Activated naive CD4-positive, alpha-beta T cell (primary cell): Measurements from ENCODE around the gene TYW1B.
"Not testable (repeated sequence)": the region's sequence is repeated elsewhere in the genome, so short reads cannot be mapped to it uniquely, and the experiment has no call there.

ENCODE experiments used
- DNase-seq, 4 experiments: peaks; one replicate each; lab custom pipeline; 2025; lab: John Stamatoyannopoulos, UW

TYW1B gene

DNA sequence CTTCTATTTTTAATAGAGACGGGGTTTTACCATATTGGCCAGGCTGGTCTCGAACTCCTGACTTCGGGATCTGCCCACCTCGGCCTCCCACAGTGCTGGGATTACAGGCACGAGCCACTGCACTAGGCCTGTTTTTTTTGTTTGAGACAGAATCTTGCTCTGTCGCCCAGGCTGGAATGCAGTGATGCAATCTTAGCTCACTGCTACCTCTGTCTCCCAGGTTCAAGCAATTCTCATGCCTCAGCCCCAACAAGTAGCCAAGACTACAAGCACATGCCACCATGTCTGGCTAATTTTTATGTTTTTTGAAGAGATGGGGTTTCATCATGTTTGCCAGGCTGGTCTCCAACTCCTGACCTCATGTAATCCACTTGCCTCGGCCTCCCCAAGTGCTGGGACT lies 73.7 kb downstream of the TYW1B start:
- DNase-seq: no peak

DNA sequence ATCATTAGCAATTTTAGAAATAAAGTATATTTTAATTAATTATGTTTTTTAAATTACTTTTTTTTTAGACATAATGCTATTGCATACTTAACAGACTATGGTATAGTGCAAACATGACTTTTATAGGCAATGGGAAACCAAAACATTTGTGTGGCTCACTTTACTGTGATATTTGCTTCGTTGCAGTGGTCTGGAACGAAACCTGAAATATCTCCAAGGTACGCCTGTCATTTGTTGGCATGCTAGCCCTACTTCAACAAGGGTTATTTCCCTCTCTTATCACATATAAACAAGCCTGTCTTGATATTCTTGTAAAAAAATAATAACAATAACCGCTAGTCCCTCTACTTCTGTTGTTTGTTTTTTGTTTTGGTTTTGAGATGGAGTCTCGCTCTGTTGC lies 74.2 kb downstream of the TYW1B start:
- no peak for DNase-seq

DNA sequence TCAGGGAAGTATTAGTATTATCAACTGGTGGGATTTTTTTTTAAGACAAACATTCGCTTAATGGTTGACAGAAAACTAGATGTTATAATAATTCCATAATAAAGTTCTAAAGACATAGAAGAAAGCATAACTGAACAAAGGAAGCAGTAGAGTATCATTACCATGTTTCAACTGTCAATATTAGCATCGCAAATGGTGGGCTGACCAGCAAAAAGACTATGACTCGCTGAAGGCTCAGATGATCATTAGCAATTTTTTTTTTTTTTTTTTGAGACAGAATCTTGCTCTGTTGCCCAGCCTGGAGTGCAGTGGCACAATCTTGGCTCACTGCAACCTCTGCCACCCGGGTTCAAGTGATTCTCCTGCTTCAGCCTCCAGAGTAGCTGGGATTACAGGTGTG lies 74.8 kb downstream of the TYW1B start:
- not testable (repeated sequence) for DNase-seq

DNA sequence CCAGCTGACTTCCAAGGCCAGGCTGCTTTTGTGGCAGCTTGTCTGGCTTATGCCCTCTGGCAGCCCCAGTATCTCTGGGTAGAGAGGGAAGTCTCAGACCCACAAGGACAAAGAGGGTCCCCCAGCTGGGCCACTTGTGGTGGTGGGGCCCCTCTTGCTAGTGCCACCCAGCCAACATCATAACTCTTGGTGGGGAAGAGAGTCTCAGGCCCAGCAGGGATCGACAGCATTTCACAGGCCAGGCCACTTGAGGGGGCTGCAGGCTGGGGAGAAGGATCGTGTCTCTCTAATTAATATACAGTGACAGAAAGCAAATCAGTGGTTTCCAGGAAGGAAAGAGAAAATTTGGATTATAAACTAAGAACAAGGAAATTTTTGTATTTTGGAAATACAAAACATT lies 76.0 kb downstream of the TYW1B start:
- DNase-seq: no peak

DNA sequence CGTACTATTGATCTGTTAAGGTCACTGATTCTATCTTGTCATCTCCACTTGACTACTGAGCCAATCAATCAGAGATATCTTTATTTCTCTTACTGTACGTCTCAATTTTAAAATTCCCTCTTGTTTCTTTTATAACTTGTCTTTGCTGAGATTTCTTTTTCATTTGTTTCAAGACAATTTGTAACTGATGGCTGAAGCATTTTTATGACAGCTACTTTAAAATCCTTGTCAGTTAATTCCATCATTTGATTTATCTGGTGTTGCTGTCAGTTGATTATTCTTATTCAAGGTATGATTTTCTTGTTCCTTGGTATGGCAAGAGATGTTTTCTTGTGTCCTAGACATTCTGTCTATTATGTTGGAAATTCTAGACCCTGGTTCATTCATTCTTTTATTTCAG lies 76.6 kb downstream of the TYW1B start:
- DNase-seq: no peak

DNA sequence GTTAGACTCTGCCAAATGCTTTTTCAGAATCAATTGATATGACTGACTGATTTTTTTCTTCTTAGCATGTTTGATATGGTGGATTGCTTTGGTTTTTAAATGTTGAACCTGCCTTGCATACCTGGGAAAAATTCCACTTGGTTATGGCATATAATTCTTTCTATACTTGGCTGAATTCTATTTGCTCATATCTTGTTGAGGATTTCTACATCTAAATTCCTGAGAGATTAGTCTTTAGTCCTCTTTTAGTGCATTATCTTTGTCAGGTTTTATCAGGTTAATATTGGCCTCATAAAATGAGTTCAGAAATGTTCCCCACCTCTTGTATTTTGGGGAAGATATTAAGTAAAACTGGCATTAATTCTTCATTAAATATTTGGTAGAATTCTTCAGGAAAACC lies 79.4 kb downstream of the TYW1B start:
- not testable (repeated sequence) for DNase-seq

DNA sequence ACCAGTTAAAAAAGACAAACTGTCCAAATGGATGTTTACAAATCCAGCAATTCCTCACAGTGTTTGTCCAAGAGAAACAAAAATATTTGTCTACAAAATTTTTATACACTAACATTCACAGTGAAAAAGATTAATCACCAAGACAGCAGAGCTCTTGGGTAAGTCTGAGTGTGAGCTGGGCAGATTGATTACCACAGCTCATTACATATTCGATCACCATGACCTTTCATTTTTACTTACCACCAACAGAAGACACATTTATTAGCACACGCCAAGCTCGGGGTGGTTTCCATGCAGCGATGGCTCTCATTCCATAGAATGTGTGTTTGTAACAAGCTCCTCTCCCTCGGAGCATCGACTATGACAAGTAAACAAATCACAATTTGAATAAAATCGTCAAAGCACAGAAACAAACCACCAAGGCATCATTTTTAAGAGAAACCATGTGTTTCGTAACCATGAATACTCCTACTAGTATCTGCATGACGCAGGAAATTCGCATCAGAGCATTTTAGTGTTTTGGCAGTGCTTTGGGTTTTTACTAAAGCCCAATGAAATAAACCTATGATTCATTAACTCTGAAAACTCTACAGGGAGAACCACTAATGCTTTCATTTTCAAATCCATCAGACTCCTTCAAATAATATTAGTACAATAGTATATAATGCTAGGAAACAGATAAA lies 83.6 kb downstream of the TYW1B start:
- not testable (repeated sequence) for DNase-seq

DNA sequence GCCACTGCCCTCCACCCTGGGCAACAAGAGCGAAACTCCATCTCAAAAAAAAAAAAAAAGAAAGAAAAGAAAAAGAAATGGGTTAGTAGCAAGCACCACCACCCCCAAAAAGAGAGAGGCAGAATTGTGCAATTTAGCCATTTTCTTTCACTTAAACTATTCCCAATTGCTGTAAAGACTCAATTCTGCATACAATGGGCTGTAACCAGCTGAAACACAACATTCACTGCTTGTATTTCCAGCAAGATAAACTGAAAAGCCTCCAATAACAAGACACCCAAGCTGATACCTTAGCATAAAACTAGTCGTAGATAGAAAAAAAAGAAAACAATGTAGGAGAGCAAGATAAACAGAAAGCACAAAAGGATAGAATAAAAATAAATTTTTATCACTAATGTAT lies 84.2 kb downstream of the TYW1B start:
- DNase-seq: not testable (repeated sequence)

DNA sequence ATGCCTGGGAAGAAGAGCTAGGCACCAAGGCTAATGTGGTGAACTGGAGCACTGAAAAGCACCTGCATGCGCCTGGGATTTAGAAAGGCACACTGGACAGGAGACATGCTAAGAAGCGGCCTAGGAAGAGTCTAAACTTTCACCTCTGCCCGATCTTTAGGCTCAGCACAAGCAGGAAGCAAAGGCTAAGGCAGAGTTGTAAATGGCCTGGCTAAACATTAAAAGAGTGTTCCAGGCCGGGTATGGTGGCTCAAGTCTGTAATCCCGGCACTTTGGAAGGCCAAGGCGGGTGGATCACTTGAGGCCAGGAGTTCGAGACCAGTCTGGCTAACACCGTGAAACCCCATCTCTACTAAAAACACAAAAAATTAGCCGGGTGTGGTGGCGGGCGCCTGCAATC lies 88.3 kb downstream of the TYW1B start:
- not testable (repeated sequence) for DNase-seq

DNA sequence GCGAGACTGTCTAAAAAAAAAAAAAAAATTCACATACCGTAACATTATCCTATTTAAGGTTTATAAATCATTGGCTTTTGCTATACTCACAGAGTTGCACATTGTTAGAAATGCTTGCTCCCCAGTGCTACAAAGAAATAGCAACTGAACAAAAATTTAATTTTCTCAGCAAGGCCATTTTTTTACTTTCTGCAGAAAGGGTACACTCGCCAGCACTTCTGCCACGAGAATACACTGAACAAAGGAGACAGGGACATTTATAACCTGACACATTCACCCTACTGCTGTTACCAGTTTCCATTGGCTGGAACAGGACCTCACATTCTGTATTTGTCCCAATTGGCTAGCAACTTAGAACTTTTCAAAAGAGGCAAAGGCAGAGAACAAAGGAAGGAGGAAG lies 92.1 kb downstream of the TYW1B start:
- DNase-seq: not testable (repeated sequence)

DNA sequence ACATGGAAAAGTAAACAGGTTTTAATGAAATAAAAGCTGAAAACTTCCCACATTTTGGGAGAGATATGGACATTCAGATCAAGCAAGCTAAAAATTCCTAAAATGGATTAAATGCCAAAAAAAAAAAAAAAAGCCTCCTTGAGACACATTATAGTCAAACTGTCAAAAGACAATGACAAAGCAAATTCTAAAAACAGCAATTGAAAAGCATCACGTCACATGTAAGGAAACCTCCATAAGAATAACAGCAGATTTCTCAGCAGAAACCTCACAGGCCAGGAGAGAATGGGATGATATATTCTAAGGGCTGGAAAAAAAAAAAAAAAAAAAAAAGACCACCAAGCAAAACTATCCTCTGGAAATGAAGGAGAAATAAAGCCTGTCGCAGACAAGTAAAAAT lies 97.2 kb downstream of the TYW1B start:
- not testable (repeated sequence) for DNase-seq

DNA sequence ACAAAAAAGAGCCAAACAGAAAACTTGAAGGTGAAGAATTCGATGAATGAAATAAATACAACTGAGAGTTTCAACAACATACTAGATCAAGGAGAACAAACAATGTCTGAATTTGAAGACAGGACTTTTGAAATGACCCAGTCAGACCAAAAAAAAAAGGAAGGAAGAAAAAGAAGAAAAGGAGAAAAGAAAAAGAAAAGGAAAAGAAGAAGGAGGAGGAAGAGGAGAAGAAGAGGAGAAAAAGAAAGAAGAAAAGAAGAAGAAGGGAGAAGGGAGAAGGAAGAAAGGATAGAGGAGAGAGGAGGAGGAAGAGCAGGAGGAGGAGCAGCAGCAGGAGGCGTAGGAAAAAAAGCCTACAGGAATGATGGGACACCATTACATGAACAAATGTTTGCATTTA lies 97.6 kb downstream of the TYW1B start:
- DNase-seq: not testable (repeated sequence)

DNA sequence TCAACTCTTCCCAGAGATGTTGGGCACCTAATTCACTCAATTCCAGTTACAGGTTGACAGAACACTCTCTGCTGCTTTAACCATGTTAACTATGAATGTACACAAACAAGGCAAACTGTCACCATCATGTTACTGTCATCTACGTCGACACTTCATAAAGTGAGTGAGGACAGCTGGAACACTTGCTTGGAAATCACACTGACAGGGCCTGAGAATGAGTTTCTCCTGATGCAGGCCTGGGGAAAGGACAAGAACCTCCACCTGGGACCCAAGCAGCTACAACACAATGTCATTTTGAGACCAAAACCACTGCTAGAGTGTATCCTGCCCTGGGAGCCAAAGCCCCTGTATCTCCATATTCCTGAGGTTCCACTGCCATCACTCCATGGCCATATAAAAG lies 98.9 kb downstream of the TYW1B start:
- not testable (repeated sequence) for DNase-seq

DNA sequence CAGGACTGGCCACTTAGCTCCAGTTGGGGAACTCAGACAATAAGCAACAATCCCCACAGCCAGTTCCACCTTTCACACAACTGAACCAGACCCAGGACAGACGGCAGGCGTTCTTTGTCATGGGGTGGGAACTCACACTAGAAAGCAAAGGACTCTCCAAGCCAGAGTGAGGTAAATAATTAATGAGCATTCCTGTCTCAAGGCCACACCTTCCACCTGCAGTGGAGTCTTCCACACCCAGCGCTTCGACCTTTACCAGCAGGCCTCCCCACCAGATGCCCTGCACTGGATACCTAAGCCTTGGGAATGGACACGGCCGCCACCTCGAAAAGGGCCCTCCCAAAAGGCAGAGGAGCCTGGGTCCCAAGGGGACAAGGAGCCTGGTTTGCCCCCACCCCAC lies 105.3 kb downstream of the TYW1B start:
- DNase-seq: not testable (repeated sequence)

DNA sequence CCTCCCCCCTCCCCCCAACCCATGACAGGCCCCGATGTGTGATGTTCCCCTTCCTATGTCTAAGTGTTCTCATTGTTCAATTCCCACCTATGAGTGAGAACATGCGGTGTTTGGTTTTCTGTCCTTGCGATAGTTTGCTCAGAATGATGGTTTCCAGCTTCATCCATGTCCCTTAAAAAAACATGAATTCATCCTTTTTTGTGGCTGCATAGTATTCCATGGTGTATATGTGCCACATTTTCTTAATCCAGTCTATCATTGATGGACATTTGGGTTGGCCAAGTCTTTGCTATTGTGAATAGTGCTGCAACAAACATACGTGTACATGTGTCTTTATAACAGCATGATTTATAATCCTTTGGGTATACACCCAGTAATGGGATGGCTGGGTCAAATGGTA lies 107.1 kb downstream of the TYW1B start:
- DNase-seq: not testable (repeated sequence)

DNA sequence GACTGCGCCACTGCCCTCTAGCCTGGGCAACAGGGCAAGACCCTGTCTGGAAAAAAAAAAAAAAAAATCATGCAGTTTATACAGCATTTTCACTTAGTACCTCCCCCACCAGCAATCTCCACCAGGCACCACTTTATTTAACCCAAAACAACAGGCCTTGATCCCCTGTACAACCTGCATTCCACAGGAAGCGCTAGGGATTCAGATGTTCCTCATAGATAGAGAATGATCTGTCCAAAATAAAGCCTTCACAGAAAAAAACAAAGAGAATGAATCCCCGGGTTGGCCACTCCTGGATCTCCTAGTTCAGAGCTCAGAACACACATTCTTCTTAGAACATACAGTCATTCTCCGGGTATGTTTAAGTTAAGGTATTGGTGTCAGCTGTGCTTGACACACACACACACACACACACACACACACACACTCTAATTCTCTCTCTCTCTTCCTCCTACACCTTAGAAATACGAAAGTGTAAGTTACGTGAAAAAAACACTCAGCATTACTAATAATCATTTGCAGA lies 110.7 kb downstream of the TYW1B start:
- not testable (repeated sequence) for DNase-seq

DNA sequence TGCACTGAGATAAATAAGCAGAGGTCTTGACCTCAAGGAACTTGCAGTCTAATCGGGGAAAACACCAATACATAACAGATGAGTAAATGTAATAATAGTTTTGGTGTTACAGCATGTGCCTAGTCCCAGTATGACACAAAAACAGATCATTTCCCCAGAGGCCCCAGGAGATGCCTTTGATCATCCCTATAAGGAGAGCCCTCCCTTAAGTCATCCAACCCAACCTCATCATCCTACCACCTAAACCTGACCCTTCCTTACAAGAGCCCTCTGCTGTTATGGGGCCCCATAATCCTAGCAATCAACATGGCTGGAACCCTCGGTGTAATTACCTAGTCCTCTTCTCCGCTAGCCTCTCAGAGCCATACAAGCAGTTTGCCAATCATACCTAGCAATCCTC lies 116.1 kb downstream of the TYW1B start:
- DNase-seq: not testable (repeated sequence)

DNA sequence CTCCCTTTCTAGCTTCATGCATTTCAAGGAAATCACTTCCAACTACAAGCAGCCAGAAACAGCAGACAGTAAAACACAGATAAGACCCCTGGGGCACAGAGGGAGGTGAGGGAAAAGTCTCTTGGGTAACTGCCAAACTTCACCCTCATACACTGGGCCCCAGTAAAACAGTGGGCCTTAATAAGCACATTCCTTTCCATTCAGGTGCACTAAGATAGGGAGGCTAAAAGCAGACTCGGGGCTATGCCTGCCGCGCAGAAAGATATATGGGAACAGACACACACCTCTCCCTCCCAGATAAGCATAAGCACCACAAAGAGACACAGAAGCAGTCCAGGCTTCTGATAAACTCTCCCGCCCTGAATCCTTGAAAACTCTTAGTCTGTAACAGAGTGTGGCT lies 117.0 kb downstream of the TYW1B start:
- DNase-seq: no peak

DNA sequence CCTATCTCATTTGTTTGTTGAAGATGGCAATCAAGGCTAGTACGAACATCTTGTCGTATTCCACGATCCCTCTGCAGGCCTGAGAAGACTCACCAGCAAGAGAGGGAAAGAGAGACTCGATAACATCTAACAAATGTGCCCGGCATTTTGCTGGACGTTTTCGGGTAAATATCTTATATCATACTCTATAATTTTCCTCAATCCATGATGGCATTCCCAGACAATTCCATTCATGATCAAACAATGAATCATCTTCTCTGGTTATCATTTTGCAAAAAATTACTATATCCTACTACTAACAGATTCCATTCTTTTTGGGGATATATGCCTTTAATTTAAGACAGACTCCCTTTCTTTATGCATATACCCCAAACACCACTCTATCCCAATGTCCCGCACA lies 118.1 kb downstream of the TYW1B start:
- no peak for DNase-seq

DNA sequence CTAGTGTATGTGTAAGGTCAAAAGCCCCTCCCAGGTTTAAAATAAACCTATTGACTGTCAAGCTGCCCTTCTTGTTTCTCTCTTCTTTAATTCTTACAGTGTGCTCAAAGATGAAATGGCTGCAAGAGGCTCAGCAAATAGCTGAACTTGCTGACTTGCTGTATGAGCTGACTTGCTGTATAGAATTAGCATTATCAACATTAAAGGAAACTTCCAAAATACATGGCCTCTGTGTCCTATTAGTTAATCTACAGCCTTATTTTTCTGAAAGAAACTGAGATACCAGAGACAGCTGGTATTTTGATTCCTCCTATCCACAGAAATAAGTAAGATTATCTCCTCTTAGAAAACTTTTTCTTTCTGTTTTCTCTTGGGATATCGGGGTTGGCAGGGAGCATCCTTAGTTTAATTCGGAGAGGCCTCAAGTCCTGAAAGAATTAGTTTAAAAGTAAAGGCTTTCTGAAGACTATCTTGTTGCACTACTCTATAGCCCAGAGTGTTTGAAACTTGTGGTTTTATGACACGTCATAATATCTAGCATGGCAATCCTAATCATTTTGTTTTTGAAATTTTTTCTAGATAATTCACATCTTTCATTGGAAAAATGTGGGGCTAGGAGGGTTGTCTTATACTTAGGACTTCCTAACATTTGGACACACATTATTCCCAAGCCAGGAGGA lies 119.5 kb downstream of the TYW1B start:
- DNase-seq: not testable (repeated sequence)

DNA sequence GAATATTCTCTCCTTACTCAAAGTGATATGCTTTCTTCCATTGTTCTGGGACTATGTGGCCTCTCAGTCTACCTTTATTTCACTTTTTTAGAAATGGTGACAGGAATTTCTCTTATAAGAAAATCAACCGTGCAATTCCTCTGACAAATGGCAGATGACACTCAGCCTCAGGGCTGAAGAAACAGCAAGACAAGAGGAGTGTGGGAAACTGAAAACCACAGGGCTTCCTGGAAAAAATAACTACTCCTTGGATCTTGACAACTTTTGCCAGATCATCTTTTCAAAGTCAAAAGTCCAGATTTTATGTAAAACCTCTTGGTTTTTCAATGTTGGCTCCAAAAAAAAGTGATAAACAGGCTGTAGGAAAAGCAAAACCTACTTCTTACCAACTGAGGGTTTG lies 121.5 kb downstream of the TYW1B start:
- no peak for DNase-seq

DNA sequence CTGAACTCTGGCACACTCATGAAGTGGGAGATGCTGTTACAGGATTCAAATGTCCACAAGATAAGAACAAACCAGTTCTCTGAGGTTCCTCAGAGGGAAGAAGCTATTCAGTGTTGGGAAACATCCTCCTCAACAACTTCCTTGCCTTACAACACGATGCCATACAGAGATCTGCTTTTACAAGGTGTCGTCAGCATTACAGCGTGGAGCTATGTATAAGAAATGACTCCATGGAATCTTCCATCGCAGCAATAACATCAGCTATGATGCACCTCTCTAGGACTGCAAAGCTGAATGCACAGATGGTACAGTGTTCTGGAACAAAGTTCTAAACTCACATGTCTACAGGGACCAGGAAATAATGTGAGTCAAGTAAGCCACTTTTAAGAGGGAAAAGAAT lies 122.3 kb downstream of the TYW1B start:
- not testable (repeated sequence) for DNase-seq

DNA sequence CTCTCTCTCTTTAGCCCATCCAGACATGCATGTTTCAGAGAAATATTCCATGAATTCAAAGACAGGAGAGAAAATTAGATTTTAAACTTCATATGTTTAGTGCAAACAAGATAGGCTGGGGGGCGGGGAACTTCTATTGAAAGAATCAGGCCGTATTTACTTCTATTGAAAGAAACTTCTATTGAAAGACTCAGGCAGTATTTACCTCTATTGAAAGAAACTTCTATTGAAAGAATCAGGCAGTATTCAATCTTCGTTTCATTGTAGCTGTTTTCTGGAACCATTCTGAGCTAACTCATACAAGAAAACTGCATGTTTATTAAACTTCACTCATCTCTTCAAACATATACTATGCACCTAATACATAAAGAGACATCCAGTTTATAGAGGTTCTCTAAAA lies 123.1 kb downstream of the TYW1B start:
- no peak for DNase-seq

DNA sequence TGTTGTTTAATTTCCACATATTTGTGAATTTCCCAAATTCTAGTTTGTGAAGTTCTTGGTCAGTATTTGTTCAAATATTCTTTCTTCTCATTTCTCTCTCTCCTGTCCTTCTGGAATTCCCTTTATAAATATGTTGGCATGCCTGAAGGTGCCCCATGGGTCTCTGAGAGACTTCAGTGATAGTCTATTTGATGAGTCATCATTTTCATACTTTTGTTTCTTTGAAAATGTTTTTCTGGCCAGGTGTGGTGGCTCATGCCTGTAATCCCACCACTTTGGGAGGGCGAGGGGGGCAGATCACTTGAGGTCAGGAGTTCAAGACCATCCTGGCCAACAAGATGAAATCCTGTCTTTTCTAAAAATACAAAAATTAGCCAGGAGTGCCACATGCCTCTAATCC lies 127.5 kb downstream of the TYW1B start:
- not testable (repeated sequence) for DNase-seq
